Astrocyte of the hippocampus (primary cell): ENCODE data around the gene MEGF6.

Source experiments
- DNase-seq: peaks from one replicate; pipeline ENCODE4 v3.0.0; 2011; ENCODE audit warnings: low read depth, low spot score

MEGF6 gene

DNA sequence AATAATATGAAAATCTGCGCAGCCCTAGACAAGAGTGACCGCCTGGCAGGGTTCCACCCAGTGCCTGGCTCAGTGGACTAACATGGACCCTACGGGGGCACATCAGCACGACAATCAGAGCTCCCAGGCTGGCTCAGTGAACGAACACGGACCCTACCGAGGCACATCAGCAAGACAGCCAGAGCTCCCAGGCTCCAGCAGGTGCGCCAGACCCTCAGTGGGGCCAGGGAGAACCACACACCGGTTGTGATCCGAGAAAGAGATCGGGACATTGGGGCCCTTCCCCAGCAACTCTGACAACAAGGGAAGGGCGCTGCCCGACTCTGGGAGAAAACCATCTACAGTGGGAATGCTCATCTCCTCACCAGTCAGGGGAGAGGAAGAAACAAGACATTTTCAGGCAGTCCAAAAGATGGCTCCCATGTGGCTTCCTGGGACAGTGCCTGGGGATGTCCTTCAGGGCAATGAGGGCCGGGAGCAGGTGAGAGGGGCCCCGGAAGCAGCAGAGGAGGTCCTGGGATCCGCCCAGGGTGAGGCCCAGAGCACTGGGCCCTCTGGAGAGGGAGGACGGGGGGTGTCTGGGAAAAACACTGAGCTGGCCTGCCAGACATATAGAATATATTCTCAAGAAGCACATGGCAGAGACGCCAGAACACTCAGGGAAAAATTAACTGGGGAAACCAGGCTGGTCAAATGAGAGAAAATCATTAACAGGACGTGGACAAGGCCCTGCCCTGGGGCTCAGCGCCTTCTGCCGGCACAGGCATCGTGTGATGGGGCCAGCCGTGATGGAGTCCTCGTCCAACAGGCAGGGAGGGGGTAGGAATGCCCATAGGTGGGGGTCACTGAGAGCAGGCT, 152.0 kb downstream of the MEGF6 start:
- DNase-seq = no peak

DNA sequence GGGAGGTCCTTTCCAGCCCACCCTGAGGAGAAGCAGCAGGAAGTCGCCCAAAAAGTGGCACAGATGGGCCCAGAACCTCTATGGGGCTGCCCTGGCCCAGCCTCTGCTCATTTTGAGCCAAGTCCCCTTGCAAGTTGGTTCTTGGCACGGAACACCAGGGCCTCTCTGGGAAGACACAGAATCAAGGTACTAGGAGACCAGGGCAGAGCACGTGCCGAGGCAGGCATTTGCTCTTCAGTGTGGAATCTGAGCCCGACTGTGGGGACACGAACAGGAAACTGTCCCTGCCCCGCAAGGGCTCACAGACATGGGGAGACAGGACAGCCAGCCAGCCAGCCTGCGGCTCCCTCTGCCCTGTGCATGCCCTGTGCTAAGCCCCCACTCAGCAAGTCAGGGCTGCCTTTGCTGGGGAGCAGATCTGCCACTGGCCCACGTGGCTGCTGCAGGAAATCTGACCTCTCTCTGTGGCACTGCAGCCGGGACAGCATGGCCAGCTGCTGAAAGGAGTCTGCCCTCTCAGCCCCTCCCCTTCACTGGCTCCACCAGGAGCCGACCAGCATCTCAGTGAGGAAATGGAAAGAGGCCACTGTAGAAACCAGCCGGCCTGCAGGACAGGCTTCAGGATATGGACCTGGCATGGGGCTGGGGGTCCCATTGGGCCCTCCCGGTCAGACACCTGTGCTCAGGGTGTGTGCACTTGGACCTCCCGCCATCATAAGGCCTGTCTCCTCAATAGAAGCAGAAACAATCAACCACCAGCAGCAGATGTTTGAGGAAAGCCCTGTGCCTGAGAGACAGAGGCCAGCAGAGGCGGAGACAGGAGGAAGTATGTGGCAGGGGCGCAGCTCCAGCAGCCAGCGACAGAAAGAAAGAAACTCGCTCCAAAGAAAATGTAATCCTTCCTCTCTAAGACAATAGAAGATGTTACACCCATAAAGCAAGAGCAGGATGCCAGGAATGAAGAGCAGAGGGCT, 153.1 kb downstream of the MEGF6 start:
- DNase-seq = no peak

DNA sequence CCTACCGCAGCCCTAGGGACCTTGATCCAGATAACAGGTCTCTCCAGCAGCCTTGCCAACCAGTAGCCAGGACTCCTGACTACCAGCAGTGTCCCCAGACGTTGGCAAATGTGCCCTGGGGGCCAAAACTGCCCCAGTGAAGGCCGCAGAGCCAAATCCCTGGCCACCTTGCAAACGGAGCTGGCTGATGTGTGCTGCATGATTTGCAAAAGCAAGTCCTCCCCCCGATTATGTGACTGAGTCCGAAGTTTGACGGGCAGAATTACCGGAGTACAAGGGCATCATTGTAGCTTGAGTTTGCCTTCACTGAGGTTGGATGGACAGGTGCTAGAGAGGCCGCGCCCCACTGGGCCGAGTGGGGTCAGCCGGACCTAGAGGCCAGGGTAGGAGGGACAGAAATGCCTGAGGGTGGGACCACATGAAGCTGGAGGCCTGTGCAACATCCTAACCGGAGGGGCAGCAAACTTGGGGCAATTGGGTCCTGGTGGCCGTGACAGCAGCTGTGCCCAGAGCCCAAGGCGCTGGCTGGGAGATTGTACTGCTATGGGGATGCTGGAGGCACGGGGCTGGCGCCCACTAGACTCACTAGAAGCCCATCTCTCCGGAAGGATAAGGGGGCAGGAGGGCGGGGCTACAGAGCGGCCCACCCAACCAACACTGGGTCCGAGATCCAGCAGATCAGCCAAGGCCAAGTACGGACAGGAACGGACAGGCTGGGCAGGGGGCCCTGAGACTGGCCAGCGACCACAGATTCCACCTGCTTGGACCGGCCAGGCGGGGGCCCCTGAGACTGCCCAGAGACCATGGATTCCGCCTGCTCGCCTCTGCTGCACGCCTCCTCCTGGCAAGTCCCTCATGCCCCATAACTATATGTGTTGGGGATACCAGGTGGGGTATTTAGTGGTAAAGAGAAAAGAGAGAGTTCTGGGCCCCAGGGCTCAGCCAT, 154.1 kb downstream of the MEGF6 start:
- no peak for DNase-seq

DNA sequence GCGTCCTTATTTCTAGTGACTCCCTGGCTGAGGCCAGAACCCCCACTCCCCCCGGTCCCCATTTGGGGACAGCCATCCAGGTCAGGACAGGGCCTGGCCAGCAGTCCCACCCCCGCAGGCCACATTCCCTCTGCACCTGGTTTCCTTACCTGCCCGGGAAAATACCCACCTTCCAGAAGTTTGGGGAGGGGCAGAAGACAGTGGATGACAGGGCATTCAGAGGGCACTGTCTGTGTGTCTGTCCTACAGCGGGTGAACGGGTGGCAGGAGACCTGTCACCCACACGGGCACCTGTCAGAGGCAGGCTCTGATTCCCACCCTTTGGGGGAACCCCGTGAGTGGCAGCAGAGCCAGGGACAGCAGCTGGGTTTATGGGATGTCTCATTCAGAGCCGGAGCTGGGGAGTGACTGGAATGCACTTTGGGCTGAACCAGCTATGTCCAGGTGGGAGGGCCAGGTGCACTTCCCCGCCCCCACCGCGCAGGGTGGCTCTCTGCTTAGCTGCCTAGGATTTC, 154.8 kb downstream of the MEGF6 start:
- DNase-seq = no peak

DNA sequence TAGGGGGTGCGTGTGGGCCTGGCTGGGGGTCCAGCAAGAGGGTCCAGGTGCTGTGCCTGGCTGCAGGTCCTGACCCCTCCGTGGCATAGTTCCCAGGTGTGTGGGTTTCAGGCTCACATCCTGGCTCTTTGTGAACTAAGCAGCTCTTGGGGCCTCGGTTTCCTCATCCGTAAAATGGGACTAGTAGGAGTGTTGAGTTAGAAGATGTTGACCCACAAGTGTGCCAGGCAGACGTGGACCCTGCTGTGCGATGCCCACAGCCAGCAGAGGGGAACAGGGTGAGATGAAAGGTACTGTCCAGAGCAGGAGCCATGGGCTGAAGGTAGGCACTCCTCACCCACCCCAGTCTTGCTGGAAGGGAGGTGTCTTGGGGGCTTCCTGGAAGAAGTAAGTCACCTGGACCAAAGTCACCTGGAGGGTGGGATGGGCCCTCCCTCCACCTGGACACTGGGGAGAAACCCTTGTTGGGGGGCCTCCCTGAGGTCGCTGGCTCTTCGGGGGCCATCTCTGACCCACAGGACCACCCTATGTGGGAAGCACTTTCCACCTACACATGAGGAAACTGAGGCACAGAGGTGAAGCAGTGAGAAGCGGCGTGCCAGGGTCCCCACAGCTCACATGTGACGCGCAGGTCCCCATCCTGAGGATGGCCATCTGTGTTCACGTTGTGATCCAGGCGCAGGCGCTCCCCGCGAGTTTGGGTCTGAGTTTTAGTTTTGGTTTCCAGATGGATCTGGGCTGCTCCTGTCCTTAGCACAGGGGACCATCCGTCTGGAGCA, 155.4 kb downstream of the MEGF6 start:
- DNase-seq = no peak

DNA sequence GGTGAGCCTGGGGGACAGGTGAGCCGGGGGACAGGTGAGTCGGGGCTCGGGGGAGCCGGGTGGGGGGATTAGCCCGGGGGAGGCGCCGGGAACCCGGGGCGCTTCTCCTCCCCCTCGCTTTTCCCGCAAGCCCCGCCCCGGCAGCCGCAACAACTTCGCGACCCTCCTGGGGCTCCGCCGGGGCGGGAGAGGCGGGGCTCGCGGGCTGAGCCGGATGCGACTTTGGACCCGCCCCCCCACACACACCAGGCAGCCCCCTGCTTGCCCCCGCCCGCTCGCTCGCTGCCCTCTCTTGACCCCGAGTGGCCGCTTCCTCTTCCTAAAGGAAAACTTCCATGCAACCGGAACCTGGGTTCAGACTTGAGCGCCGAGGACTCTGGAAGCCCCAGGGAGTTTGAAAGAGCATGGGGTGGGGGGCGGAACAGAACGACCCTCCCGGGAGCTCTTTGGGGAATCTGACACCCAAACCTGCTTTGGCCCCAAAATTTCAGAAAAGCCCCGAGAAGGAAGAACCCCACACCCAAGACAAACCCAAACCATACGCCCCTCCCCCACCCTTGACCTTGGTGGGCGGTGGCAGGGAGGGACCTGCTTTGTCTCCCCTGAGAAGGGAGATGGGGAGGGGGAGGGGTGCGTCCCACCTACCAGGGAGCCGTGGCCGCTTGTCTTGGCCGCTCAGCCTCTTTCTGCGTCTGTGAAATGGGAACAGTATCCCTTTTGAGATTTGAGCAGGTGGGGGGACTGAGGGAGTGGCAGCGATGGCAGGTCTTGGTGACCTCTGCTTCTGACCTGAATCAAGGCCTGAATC, 156.3 kb downstream of the MEGF6 start:
- no peak for DNase-seq

DNA sequence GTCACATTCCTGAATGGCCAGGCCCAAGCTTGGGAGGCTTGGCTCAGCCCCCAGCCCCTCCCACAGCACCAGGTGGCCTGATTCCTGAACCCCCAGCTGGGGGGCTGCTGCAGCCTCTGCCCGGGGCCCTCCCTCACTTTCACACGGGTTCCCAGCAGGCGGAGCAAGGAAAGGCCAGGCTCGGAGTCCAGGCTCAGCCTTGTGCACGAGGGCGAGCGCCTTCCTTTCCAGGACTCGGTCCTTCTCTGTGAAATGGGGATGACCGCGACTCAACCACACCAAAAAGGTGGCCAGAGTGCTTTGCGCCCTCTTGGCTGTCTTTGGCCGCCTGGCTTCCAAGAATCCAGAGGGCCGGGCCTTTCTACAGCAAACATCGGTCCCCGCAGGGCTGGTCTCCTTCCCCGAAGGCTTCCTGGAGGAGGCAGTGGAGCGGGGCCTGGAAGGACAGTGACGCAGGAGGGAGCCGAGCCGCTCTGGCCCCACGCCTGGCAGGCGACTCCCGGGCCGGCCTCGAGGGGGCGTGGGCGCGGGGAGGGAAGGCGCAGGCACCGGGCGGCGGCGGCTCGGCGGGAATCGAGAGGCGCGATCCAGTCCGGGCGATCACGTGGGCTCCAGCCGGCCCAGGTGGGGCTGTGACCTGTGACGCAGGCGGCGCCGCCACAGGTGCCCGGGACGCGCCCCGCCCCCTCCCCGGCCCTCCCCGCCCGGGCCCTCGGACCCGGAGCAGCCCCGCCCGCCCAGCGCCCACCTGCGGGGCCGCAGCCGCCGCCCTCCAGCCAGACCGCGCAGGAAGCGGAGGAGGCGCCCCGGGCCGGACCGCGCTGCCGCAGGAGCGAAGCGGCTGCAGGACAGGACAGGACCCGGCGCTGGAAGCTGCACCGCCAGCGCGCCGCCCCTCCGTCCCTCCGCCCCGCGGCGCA, 157.2 kb downstream of the MEGF6 start, which contains the start of gene ARHGEF16:
Gene ARHGEF16 (plus strand): TSS at position 775 of the 920 bp plus-strand sequence. CDS start 8,420 bp downstream, outside the sequence.
- DNase-seq = peak; percentile 67

DNA sequence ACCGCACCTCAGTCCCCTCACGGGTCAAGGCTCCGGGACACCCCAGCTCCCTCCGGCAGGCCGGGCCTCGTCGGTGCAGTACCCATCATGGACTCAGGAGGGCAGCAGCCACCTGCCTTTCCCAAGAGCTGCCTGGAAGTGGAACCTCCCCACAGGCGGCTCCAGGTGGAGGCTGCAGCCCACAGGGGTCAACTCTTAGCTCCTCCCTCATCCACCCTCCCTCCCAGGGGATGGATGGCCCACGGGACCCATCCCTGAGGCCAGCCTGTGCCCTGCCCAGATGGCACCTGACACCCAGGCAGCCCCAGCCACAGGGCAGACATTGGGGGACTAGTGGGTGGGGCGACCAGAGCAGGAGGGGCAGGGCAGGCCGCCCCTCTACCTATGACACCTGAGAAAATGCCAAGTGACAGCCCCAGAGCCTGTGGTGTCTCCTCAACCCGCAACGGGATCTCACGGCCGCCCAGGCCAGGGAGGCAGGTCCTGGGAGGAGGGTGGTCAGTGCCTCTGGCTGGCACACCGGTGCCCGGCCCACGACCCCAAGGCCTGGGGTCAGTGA, 158.0 kb downstream of the MEGF6 start:
- peak; percentile 84 for DNase-seq

DNA sequence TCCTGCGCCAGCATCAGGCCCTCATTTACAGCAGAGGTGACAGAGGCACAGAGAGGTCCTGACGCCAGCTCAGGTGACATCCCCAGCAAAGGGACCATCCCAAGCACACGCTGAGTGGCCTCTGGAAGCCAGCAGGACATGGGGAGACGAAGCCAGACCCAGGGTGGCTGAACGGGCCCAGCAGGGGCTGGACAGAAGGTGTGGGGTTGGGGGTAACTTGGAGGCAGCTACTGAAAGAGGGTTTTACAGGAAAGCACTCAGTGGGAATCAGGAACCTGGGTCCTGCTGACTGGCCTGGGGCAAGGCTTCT, 158.5 kb downstream of the MEGF6 start:
- DNase-seq = no peak

DNA sequence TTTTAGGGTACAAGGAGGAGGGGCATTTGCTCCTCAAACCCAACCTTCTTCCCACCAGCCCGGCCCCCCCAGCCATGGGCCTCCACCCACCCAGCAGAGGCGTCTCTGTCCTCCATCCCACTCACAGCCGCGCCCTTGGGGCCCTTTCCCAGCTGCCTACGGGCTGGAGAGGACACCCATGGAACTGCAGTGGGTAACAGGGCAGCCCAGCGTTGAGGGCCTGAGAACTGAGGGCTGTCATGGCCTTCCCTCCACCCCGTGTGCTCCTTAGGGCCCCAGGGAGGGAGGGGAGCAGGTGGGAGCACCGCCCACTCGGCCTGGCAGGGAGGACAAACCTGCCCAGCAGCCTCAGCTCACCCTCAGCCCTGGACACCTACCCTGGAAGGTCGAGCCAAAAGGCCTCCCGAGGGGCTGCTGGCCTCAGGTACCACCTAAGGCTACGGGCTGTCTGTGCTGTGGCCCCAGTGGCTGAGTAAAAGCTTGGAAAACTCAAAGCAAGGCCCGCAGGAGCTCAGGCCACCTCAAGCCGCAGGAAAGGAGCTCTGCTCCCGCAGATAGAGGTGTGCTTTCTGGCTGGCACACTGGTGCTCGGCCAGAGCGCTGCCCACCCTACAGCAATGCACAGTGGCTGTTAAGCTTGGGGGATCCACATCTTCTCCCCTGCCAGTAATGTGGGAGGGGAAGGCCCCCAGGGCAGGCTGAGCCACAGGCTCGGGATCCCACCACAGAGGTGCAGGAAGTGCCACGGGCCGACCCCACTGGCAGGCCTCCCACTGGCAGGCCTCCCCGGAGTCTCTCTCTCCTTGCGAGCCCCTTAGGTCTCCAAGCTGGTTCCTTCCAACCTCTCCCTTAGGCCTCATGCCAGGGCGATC, 159.1 kb downstream of the MEGF6 start:
- no peak for DNase-seq

DNA sequence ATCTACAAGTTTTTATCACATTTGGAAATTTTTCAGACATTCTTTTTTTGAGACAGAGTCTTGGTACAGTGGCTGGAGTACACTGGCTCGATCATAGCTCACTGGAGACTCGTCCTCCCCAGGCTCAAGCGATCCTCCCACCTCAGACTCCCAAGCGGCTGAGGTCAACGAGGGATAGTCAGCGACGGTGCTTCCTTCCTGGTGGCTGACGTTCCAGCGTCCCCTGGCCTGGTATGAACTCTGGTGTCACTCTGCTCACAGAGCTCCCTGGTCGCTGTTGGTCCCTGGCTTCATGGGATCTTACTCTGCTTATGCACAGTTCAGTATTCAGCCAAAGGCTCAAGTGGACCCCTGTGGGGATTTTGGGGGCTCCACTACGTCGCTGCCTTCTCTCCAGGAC, 160.3 kb downstream of the MEGF6 start:
- no peak for DNase-seq

DNA sequence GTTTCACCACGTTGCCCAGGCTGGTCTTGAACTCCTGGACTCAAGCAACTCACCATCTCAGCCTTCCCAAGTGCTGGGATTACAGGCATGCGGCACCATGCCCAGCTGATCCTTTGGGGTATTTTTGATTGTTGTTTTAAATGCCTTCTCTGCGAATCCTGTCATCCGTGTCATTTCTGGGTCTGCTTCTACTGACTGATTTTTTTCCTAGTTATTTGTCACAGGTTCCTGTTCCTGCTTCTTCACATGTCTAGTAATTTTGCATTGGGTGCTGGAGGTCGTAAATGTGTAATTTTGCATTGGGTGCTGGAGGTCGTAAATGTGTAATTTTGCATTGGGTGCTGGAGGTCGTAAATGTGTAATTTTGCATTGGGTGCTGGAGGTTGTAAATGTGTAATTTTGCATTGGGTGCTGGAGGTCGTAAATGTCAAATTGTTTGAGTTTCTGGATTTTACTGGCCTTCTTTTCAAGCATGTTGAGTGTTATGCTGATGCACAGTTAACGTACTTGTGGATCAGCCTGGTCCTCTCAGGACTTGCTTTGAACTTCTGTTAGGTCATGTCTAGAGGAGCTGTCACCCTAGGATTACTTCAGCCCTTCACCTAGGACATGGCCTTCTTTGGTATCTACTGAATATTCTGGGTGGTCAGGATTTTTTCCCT, 161.0 kb downstream of the MEGF6 start:
- no peak for DNase-seq

DNA sequence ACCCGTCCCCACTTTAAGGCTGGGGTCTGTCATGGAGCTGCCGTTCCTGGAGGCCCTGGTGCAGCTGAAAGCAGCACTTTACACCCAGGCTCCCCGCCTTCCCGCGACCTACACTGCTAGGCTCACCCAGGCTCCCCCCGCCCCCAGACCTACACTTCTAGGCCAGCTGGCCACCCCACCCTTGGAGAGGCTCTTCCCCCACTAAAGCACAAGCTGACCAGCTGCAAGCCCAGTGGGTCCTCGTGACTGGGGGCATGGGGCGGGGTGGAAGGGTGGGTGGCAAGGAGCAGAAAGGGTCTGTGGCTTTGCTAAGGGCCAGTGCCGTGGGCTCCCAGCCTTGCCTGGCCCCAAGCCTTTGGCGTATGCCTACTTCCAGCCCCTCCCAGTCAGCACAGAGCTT, 166.6 kb downstream of the MEGF6 start:
- DNase-seq = no peak

DNA sequence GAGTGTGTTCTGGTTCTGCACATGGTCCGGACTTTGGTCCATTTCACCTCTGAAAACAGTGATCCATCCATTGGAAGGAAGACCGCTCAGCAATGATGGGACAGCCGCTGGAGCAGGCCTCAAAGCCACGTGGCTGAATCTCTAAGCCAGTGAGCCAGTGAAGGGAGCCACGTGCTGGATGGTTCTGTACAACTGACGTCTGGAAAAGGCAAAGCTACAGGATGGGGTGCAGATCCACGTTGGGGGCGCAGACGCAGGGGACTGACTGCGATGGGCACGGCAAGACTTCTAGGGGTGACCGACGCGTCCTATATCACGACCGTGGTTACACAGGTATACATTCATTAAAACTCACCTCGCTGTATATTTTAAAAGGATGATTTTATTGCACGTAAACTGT, 167.0 kb downstream of the MEGF6 start:
- DNase-seq = no peak

DNA sequence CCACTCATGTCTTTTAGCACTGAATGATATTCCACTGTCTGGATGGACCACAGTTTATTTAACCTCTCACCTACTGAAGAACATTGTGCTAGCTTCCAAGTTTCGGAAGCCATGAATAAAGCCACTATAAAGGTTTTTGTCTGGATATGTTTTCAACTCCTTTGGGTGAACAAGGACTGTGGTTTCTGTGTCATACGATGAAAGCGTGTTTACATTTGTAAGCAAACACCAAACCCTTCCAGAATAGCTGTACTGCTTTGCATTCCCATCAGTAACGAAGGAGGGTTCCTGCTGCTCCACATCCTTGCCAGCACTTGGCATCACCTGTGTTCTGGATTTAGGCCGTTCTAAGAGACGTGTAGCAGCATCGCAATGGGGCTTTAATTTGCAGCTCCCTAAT, 167.5 kb downstream of the MEGF6 start:
- peak; percentile 46 for DNase-seq

DNA sequence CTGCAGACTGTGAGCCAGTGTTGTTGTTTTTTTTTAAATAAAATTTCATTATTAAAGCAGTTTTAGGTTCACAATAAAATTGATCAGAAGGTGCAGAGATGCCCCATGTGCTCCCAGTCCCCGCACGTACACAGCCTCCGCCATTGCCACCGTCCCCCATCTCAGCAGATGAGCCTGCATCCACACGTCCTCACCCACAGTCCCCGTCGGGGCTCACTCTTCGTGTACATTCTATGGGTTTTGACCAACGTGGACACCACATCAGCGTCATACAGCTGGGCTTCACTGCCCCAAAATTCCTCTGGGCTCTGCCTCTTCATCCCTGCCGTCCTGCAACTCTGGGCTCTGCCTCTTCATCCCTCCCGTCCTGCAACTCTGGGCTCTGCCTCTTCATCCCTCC, 168.4 kb downstream of the MEGF6 start:
- DNase-seq = no peak

DNA sequence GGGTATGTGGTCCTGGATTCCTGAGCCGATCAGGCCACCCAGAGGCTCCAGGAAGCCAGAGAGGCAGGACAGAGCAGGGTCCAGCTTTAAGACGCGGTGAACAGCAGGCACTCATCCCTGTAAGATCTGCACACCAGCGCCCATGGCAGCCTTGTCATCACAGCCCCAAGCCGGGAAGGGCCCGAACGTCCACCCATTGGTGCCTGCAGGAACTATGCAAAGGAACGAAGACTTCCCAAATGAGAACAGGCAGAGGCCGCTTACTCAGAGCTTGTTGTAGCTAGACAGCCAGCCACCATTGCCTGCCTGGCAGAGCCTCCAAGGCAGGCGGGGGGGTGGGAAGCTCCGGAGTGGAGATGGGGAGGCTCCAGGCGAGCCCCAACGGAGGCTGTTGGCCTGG, 169.0 kb downstream of the MEGF6 start:
- DNase-seq = no peak
